HepG2 (cell line): ENCODE data around the gene KIF22. TPM values are rescaled to one million over a fixed set of nuclear protein-coding genes. Genes with fewer than 3 reads are reported as not detected.

Experiments used
- FOXA1 ChIP-seq, 2 experiments: fragments of 450-650 bp in 1 of 2; sonication (generic) in 1 of 2; formaldehyde crosslinking in 1 of 2; IDR thresholded peaks; 2 replicates each; pipeline versions ENCODE4 v1.4.0 to v1.6.1; 2016 to 2020; ENCODE audit warnings: missing genetic modification reagents in 1 of 2
- HOMEZ ChIP-seq: IDR thresholded peaks from 2 replicates; pipeline ENCODE4 v1.6.1; 2016; ENCODE audit warnings: low read depth
- KLF13 ChIP-seq: sonication (generic); formaldehyde crosslinking; IDR thresholded peaks from 2 replicates; pipeline ENCODE4 v1.4.0; 2020; ENCODE audit warnings: mild to moderate bottlenecking, missing genetic modification reagents
- MAX ChIP-seq: IDR thresholded peaks from 2 replicates; pipeline ENCODE4 v1.6.1; 2012; ENCODE audit warnings: inconsistent platforms
- PATZ1 ChIP-seq: sonication (generic); formaldehyde crosslinking; IDR thresholded peaks from 2 replicates; pipeline ENCODE4 v1.4.0; 2020; ENCODE audit warnings: missing genetic modification reagents
- PHB2 ChIP-seq: fragments of 450-650 bp; IDR thresholded peaks from 2 replicates; pipeline ENCODE4 v1.6.1; 2018; ENCODE audit not compliant: partially characterized antibody
- RARG ChIP-seq: sonication (generic); formaldehyde crosslinking; IDR thresholded peaks from 2 replicates; pipeline ENCODE4 v1.4.0; 2020; ENCODE audit warnings: low read depth, mild to moderate bottlenecking, missing genetic modification reagents
- REST ChIP-seq, 2 experiments: IDR thresholded peaks; 2 replicates each; pipeline ENCODE4 v1.6.1; 2011 to 2012; ENCODE audit warnings: low read length in 2 of 2, borderline replicate concordance in 1 of 2, low read depth in 1 of 2, mild to moderate bottlenecking in 1 of 2, moderate library complexity in 1 of 2
- SIX4 ChIP-seq: sonication (generic); formaldehyde crosslinking; IDR thresholded peaks from 2 replicates; pipeline ENCODE4 v1.4.0; 2020; ENCODE audit warnings: missing genetic modification reagents
- TCF7 ChIP-seq: sonication (generic); IDR thresholded peaks from 2 replicates; pipeline ENCODE4 v1.6.1; 2016; ENCODE audit warnings: antibody characterized with exemption, low read depth
- ZFP1 ChIP-seq: IDR thresholded peaks from 2 replicates; pipeline ENCODE4 v1.6.1; 2016
- ZNF280B ChIP-seq: sonication (generic); formaldehyde crosslinking; IDR thresholded peaks from 2 replicates; pipeline ENCODE4 v1.5.0; 2020; ENCODE audit warnings: missing genetic modification reagents, mild to moderate bottlenecking, borderline replicate concordance
- ZNF574 ChIP-seq: sonication (generic); formaldehyde crosslinking; IDR thresholded peaks from 2 replicates; pipeline ENCODE4 v1.4.0; 2020; ENCODE audit warnings: missing genetic modification reagents
- ZNF776 ChIP-seq: sonication (generic); formaldehyde crosslinking; IDR thresholded peaks from 2 replicates; pipeline ENCODE4 v1.4.0; 2020; ENCODE audit warnings: mild to moderate bottlenecking, missing genetic modification reagents
- ZNF878 ChIP-seq: sonication (generic); formaldehyde crosslinking; IDR thresholded peaks from 2 replicates; pipeline ENCODE4 v1.8.1; 2023; ENCODE audit warnings: mild to moderate bottlenecking, missing genetic modification reagents, moderate library complexity
- polyA plus RNA-seq, 8 experiments: library from polyadenylated mRNA; depleted of rRNA in 3 of 8; stranded (reverse) in 7 of 8; unstranded in 1 of 8; fragments of >200 nt; fragmentation: Illumina TruSeq in 4 of 8; extraction: Trizol in 4 of 8; gene quantifications; 2 replicates each; pipeline versions ENCODE4 v1.2.1 to v1.2.3, GENCODE V29; 2011 to 2016; ENCODE audit warnings: low read depth in 4 of 8, missing spikeins in 1 of 8, mixed read lengths in 1 of 8; ENCODE audit not compliant: insufficient read depth in 1 of 8
- total RNA-seq, 5 experiments: library from RNA; depleted of rRNA; stranded (reverse); fragments of >200 nt; fragmentation: Illumina TruSeq; extraction: Trizol; gene quantifications; 2 replicates each; pipeline ENCODE4 v1.2.3, GENCODE V29; 2016; ENCODE audit warnings: low read depth in 1 of 5

Gene KIF22
- total and polyA plus RNA-seq, 2 of the 13 experiments (the other 11 are each of a cell fraction or from before 2014, with no cell fraction given), result 95.8 to 118 TPM

GRCh38 chr16:29784901-29785500 lies 5.5 kb upstream of the KIF22 start (continued):
- TF ChIP-seq REST (IDR thresholded peaks at IDR 0.05; ENCODE audit: borderline replicate concordance in 1 of 2, low read depth in 1 of 2, low read length in 2 of 2) (0 out of 4 replicates have a peak, but pooled peaks of 1 of the 2 experiments have one; percentile 33), RARG (no peak), PATZ1 (peak; percentile 17; the same call in 1 of the 2 replicates), HOMEZ (CRISPR knock-in tag) (0 out of 2 replicates have a peak, but pooled peaks have one; percentile 48), TCF7 (no peak), ZNF280B (CRISPR knock-in tag) (peak; percentile 76; the same call in 1 of the 2 replicates), KLF13 (no peak), ZFP1 (CRISPR knock-in tag) (0 out of 2 replicates have a peak, but pooled peaks have one; percentile 23), ZNF776 (CRISPR knock-in tag) (no peak; the same call in 1 of the 2 replicates), MAX (peak; percentile 53; the same call in 1 of the 2 replicates), SIX4 (CRISPR knock-in tag) (no peak), FOXA1 (IDR thresholded peaks at IDR 0.05) (no peak), FOXA1 (CRISPR knock-in tag; IDR thresholded peaks at IDR 0.05) (peak; percentile 38; the same call in 1 of the 2 replicates), PHB2 (no peak), ZNF574 (CRISPR knock-in tag) (peak; percentile 79), ZNF878 (CRISPR knock-in tag) (no peak)
